Mucosa of descending colon (tissue), 3 donors: ENCODE data around the gene TBC1D12. TPM values are rescaled to one million over a fixed set of nuclear protein-coding genes. Genes with fewer than 3 reads are reported as not detected.
A peak's percentile ranks its signal among the peaks of the same experiment; 100 is the strongest.

Experiments used
- ATAC-seq: fragments of 200-7000 bp; cut with Tn5 transposase; one replicate; pipeline ENCODE4 v1.9.1; 2020; ENCODE audit warnings: mild to moderate bottlenecking, moderate library complexity
- DNase-seq, 3 donors: peaks; one replicate each; pipeline ENCODE4 v3.0.0-alpha.2; 2020
- H3K36me3 ChIP-seq: fragments of 200-600 bp; one replicate; pipeline ENCODE4 v1.8.0; 2021; ENCODE audit warnings: low read depth, mild to moderate bottlenecking
- H3K4me1 ChIP-seq: fragments of 200-600 bp; one replicate; pipeline ENCODE4 v1.8.0; 2021; ENCODE audit warnings: low read depth, mild to moderate bottlenecking
- H3K4me3 ChIP-seq: fragments of 200-600 bp; one replicate; pipeline ENCODE4 v1.8.0; 2021; ENCODE audit warnings: mild to moderate bottlenecking
- H3K9me3 ChIP-seq: fragments of 200-600 bp; one replicate; pipeline ENCODE4 v1.8.0; 2021; ENCODE audit warnings: mild to moderate bottlenecking
- CTCF ChIP-seq: fragments of 200-600 bp; IDR thresholded peaks from one replicate; pipeline ENCODE4 v1.8.0; 2022; ENCODE audit warnings: antibody characterized with exemption, mild to moderate bottlenecking
- intact Hi-C, 2 donors: fragments of 100-400 bp; cut with DNase I in 1 of 2; cut with micrococcal nuclease in 1 of 2; formaldehyde crosslinking; loops; one replicate each; pipeline versions ENCODE4 v1.11.0 to v1.11.1; 2022; cut with DNase I, micrococcal nuclease
- long read RNA-seq, 2 donors: library from polyadenylated mRNA; unstranded; transcript quantifications; one replicate each; pipeline ENCODE4 v2.0.0, GENCODE V29; 2019 to 2021
- total RNA-seq, 3 donors: library from RNA; stranded (reverse); fragmentation: NEBNext Ultra II Directional in 2 of 3; extraction: Animal tissue kit (Norgen Biotek cat#: 25700) in 2 of 3; gene quantifications; one replicate each; pipeline versions ENCODE4 v1.2.1 to v1.2.4, GENCODE V29; 2021 to 2023
- donor health status: DM: no; HTN: no; CAD: no; lungs with moderate emphysema.
- donor health status: DM: no; HTN: no; CAD: no.
- donor health status: DM: no; HTN: yes; CAD: no.

Gene TBC1D12
- total RNA-seq = 10 to 100 TPM; 13.6 to 20.2 (median 18.5) TPM
- long read RNA-seq, donor 1, full-length matches to known transcripts = 5 of 14 reads
- long read RNA-seq, donor 1, partial matches to known transcripts = 3 of 14 reads
- long read RNA-seq, donor 1, other reads (novel, unspliced or antisense) = 6 of 14 reads
- long read RNA-seq, donor 2, partial matches to known transcripts = 1 of 1 reads
- long read RNA-seq, donor 2, other reads (novel, unspliced or antisense) = 0 of 1 reads

GRCh38 chr10:94402204-94402842 is at the start of gene TBC1D12:
TSS of gene TBC1D12 (plus strand) at chr10:94402541. CDS start at chr10:94402614, 73 bp downstream.
- intact Hi-C loops = no loop called here
- no peaks in the 10 kb centered on the region for H3K36me3 ChIP-seq
- no peaks in the 10 kb centered on the region for H3K9me3 ChIP-seq
- H3K4me1 ChIP-seq = peaks cover 13% of the 10 kb centered on the region
- DNase-seq (peak; percentile 96), ATAC-seq (peak; percentile 92)
- H3K4me3 ChIP-seq = peak within 1 kb of the TSS; percentile 86
- TF ChIP-seq CTCF = no peak

GRCh38 chr10:94353336-94353735 is 49.0 kb upstream of the TBC1D12 start:
- no peak for DNase-seq
- H3K4me3 ChIP-seq = no peak overlapping the region
- no peak for ATAC-seq
- H3K9me3 ChIP-seq = no peaks in the 10 kb centered on the region
- H3K36me3 ChIP-seq = no peaks in the 10 kb centered on the region
- no peaks in the 10 kb centered on the region for H3K4me1 ChIP-seq
- intact Hi-C loops = no loop called here
- TF ChIP-seq CTCF = no peak

- ATAC-seq (no peak), DNase-seq (no peak)
- intact Hi-C loops = no loop called here
- Histone ChIP-seq H3K36me3 (no peaks in the 10 kb centered on the region), H3K4me3 (no peak overlapping the region), H3K4me1 (no peaks in the 10 kb centered on the region), H3K9me3 (no peaks in the 10 kb centered on the region)
- TF ChIP-seq CTCF = no peak
These were observed 46.5 kb upstream of the TBC1D12 start for GRCh38 chr10:94355841-94356240.

GRCh38 chr10:94357193-94357592 is 45.1 kb upstream of the TBC1D12 start:
- DNase-seq (no peak), ATAC-seq (no peak)
- peaks cover 9% of the 10 kb centered on the region for H3K4me1 ChIP-seq
- H3K36me3 ChIP-seq = no peaks in the 10 kb centered on the region
- no peak overlapping the region for H3K4me3 ChIP-seq
- no peaks in the 10 kb centered on the region for H3K9me3 ChIP-seq
- no peak for TF ChIP-seq CTCF
- intact Hi-C loops = no loop called here

GRCh38 chr10:94358480-94358879 is 43.9 kb upstream of the TBC1D12 start:
- Histone ChIP-seq H3K4me1 (peaks cover 9% of the 10 kb centered on the region), H3K4me3 (no peak overlapping the region), H3K9me3 (no peaks in the 10 kb centered on the region), H3K36me3 (no peaks in the 10 kb centered on the region)
- ATAC-seq (no peak), DNase-seq (no peak)
- intact Hi-C loops = no loop called here
- TF ChIP-seq CTCF = no peak
